GM18505 (cell line): ENCODE measurements around the gene WDR91.

Source experiments
- ATAC-seq: cut with Tn5 transposase; IDR thresholded peaks from one replicate; pipeline ENCODE4 v1.9.1; 2021; ENCODE audit not compliant: unreplicated experiment
- POLR2A ChIP-seq: IDR thresholded peaks from 4 replicates; pipeline ENCODE4 v1.6.1; 2011; ENCODE audit warnings: borderline replicate concordance; ENCODE audit not compliant: insufficient read depth, insufficient read length; ENCODE audit errors: extremely low read depth

The WDR91 gene

GRCh38 chr7:135162382-135163001 is 48.8 kb downstream of the WDR91 start:
- ATAC-seq: no peak
- TF ChIP-seq POLR2A: no peak

GRCh38 chr7:135161669-135162068 is 49.7 kb downstream of the WDR91 start:
- no peak for ATAC-seq
- no peak for TF ChIP-seq POLR2A

GRCh38 chr7:135160858-135161653 is 50.3 kb downstream of the WDR91 start:
- no peak for ATAC-seq
- peak; percentile 41 for TF ChIP-seq POLR2A

GRCh38 chr7:135160098-135160857 is 51.0 kb downstream of the WDR91 start:
- TF ChIP-seq POLR2A: no peak
- ATAC-seq: no peak

- TF ChIP-seq POLR2A: no peak
- no peak for ATAC-seq
These were observed 51.8 kb downstream of the WDR91 start for GRCh38 chr7:135159359-135160085.

- no peak for ATAC-seq
- TF ChIP-seq POLR2A: no peak
These were observed 52.5 kb downstream of the WDR91 start for GRCh38 chr7:135158874-135159273.

- ATAC-seq: no peak
- TF ChIP-seq POLR2A: no peak
These were observed 53.1 kb downstream of the WDR91 start for GRCh38 chr7:135158141-135158655.

GRCh38 chr7:135156290-135156689 is 55.0 kb downstream of the WDR91 start:
- ATAC-seq: no peak

GRCh38 chr7:135154734-135155133 is 56.6 kb downstream of the WDR91 start:
- TF ChIP-seq POLR2A: no peak
- ATAC-seq: no peak

More at GRCh38 chr7:135156290-135156689, 55.0 kb downstream of the WDR91 start:
- no peak for TF ChIP-seq POLR2A

GRCh38 chr7:135152442-135152841 is 58.9 kb downstream of the WDR91 start:
- ATAC-seq: no peak
- no peak for TF ChIP-seq POLR2A

- no peak for TF ChIP-seq POLR2A
- no peak for ATAC-seq
These were observed 59.8 kb downstream of the WDR91 start for GRCh38 chr7:135151533-135151932.

GRCh38 chr7:135151132-135151531 is 60.2 kb downstream of the WDR91 start:
- ATAC-seq: no peak
- TF ChIP-seq POLR2A: no peak
